OCI-LY7 (cell line): ENCODE data around the gene UNKL. TPM values are rescaled to one million over a fixed set of nuclear protein-coding genes. Genes with fewer than 3 reads are reported as not detected.

Experiments used
- BruUV-seq: library from RNA; stranded (reverse); fragments of 400-500 nt; replicated peaks from 2 replicates; lab custom pipeline; 2021; lab: Mats Ljungman, UMichigan
- CTCF ChIA-PET: fragments of 300-600 bp; sonication (Branson Sonifier 250); formaldehyde crosslinking; loops from one replicate; lab custom pipeline; 2022; ENCODE audit warnings: antibody characterized with exemption; ENCODE audit not compliant: unreplicated experiment; lab: Charles Lee
- POLR2A ChIA-PET: fragments of 300-600 bp; sonication (Branson Sonifier 250); formaldehyde crosslinking; loops from one replicate; lab custom pipeline; 2022; ENCODE audit warnings: antibody characterized with exemption; lab: Charles Lee
- DNase-seq: peaks from one replicate; pipeline ENCODE4 v3.0.0-alpha.2; 2015; ENCODE audit warnings: low spot score
- H2AFZ ChIP-seq: fragments of 200-600 bp; sonication (generic), shearing (Covaris generic); 2 replicates; pipeline ENCODE4 v1.6.1; 2014; ENCODE audit warnings: mild to moderate bottlenecking, antibody characterized with exemption, low read length, moderate library complexity
- H3K27ac ChIP-seq: fragments of 200-600 bp; sonication (generic); 2 replicates; pipeline ENCODE4 v1.5.1; 2014; ENCODE audit warnings: mixed run types, low read depth, mild to moderate bottlenecking, moderate library complexity, low read length, inconsistent platforms; ENCODE audit not compliant: poor library complexity, severe bottlenecking
- H3K36me3 ChIP-seq: fragments of 200-600 bp; sonication (generic); 2 replicates; pipeline ENCODE4 v1.6.1; 2014; ENCODE audit warnings: mild to moderate bottlenecking, antibody characterized with exemption, low read length, moderate library complexity, mixed read lengths; ENCODE audit not compliant: insufficient read depth
- H3K4me1 ChIP-seq: fragments of 200-600 bp; sonication (generic); 2 replicates; pipeline ENCODE4 v1.5.1; 2014; ENCODE audit warnings: mild to moderate bottlenecking, low read length; ENCODE audit not compliant: insufficient read depth, poor library complexity, severe bottlenecking
- H3K4me2 ChIP-seq: fragments of 200-600 bp; sonication (generic); 2 replicates; pipeline ENCODE4 v1.6.1; 2014; ENCODE audit warnings: mild to moderate bottlenecking, low read length
- H3K4me3 ChIP-seq: fragments of 200-600 bp; sonication (generic); 2 replicates; pipeline ENCODE4 v1.5.1; 2014; ENCODE audit warnings: mild to moderate bottlenecking, low read depth, low read length; ENCODE audit not compliant: poor library complexity, severe bottlenecking
- H3K79me2 ChIP-seq: fragments of 200-600 bp; sonication (generic); 2 replicates; pipeline ENCODE4 v1.6.1; 2016; ENCODE audit warnings: low read depth, mild to moderate bottlenecking, low read length, moderate library complexity, mixed read lengths; ENCODE audit not compliant: insufficient read depth
- H3K9me2 ChIP-seq: fragments of 200-600 bp; sonication (generic); 2 replicates; pipeline ENCODE4 v1.6.1; 2016; ENCODE audit warnings: mild to moderate bottlenecking, low read length, mixed read lengths; ENCODE audit not compliant: insufficient read depth
- H3K9me3 ChIP-seq: fragments of 200-600 bp; sonication (generic); 2 replicates; pipeline ENCODE4 v1.6.1; 2014; ENCODE audit warnings: mild to moderate bottlenecking, mixed run types, low read length, mixed read lengths
- H4K20me1 ChIP-seq: fragments of 200-600 bp; sonication (generic); 2 replicates; pipeline ENCODE4 v1.6.1; 2014; ENCODE audit warnings: mild to moderate bottlenecking, antibody characterized with exemption, low read length, moderate library complexity, mixed read lengths; ENCODE audit not compliant: insufficient read depth
- CTCF ChIP-seq: fragments of 200-600 bp; sonication (generic); conservative IDR thresholded peaks from 2 replicates; pipeline ENCODE4 v1.5.1; 2014; ENCODE audit warnings: mild to moderate bottlenecking, antibody characterized with exemption, low read length, moderate library complexity, mixed read lengths
- EZH2phosphoT487 ChIP-seq: fragments of 200-600 bp; sonication (generic); IDR thresholded peaks from 2 replicates; pipeline ENCODE4 v1.6.1; 2018; ENCODE audit warnings: low read depth, borderline replicate concordance, mild to moderate bottlenecking, mixed run types, antibody characterized with exemption, low read length, moderate library complexity, mixed read lengths
- intact Hi-C: fragments of 100-400 bp; cut with micrococcal nuclease; formaldehyde crosslinking; loops from one replicate; pipeline ENCODE4 v1.10.0; 2022; ENCODE audit not compliant: unreplicated experiment
- total RNA-seq, 2 experiments: library from RNA; depleted of rRNA in 1 of 2; stranded (reverse); fragments of >200 nt in 1 of 2; shearing (Covaris generic) in 1 of 2; gene quantifications; 2 replicates each; pipeline ENCODE4 v1.2.3, GENCODE V29; 2014 to 2022

The UNKL gene
- total RNA-seq, 2 experiments from 2014 or later: 31.0 to 33.7 TPM

- H4K20me1 ChIP-seq: no peaks in the 10 kb centered on the region
- no peaks in the 10 kb centered on the region for H3K9me3 ChIP-seq
- BruUV-seq: no TSS peak
- peaks cover 74% of the 10 kb centered on the region for H3K36me3 ChIP-seq
- no peaks in the 10 kb centered on the region for H3K9me2 ChIP-seq
- ChIA-PET CTCF (no interaction called here), POLR2A (no interaction called here)
- DNase-seq: no peak
- H3K79me2 ChIP-seq: no peaks in the 10 kb centered on the region
- H3K4me3 ChIP-seq: no peak overlapping the region
- H3K27ac ChIP-seq: no peak overlapping the region
- TF ChIP-seq EZH2phosphoT487 (no peak), CTCF (no peak)
- no peak overlapping the region for H2AFZ ChIP-seq
- H3K4me2 ChIP-seq: no peak overlapping the region
- intact Hi-C loops: no loop called here
- H3K4me1 ChIP-seq: no peaks in the 10 kb centered on the region
These were observed 90.9 kb downstream of the UNKL start for GRCh38 chr16:1323296-1324239.

GRCh38 chr16:1322407-1322806, 92.1 kb downstream of the UNKL start:
- H3K27ac ChIP-seq: no peak overlapping the region
- CTCF ChIA-PET: no interaction called here
- no peak overlapping the region for H3K4me3 ChIP-seq
- no peaks in the 10 kb centered on the region for H3K4me1 ChIP-seq
- BruUV-seq: no TSS peak
- intact Hi-C loops: no loop called here
- H4K20me1 ChIP-seq: no peaks in the 10 kb centered on the region
- H3K79me2 ChIP-seq: no peaks in the 10 kb centered on the region
- no peak overlapping the region for H3K4me2 ChIP-seq
- H3K36me3 ChIP-seq: peaks cover 85% of the 10 kb centered on the region
- H3K9me3 ChIP-seq: no peaks in the 10 kb centered on the region
- H3K9me2 ChIP-seq: no peaks in the 10 kb centered on the region
- H2AFZ ChIP-seq: no peak overlapping the region
- TF ChIP-seq EZH2phosphoT487: no peak
- TF ChIP-seq CTCF: no peak
- POLR2A ChIA-PET: interaction anchor here (0.6 kb wide), 1 partner anchor 17 kb away, joined by 5 read pairs; no protein-coding TSS in a partner anchor
- DNase-seq: no peak
